ENCODE measurements around the gene TEKT1.
"Not testable (repeated sequence)": the region's sequence is repeated elsewhere in the genome, so short reads cannot be mapped to it uniquely, and the experiment has no call there.

The TEKT1 gene

DNA sequence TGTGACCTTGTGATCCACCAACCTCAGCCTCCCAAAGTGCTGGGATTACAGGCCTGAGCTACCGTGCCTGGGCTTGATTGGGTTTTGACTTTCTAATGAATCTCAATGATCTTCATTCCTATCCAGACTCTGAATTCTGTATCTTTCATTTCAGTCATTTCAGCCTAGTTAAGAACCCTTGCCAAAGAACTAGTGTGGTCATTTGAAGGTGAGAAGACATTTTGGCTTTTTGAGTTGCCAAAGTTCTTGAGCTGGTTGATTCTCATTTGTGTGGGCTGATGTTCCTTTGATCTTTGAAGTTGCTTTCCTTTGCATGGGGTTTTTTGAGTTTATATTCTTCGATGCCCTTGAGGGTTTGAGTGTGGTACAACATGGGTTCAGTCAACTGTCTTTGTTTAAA lies 30.6 kb upstream of the TEKT1 start:
- ChIA-PET CTCF (interaction anchor here (0.6 kb wide), 1 partner anchor 13 kb away, joined by 5 read pairs; no protein-coding TSS in a partner anchor), POLR2A (no interaction called here)
- TF ChIP-seq FOXA1 (IDR thresholded peaks at IDR 0.05) (no peak), CTBP1 (IDR thresholded peaks at IDR 0.05; ENCODE audit: borderline replicate concordance) (no peak), NFRKB (IDR thresholded peaks at IDR 0.05) (no peak), LEF1 (IDR thresholded peaks at IDR 0.05; ENCODE audit: borderline replicate concordance) (no peak), FOXK2 (IDR thresholded peaks at IDR 0.05) (no peak), FOXM1 (IDR thresholded peaks at IDR 0.05; ENCODE audit: borderline replicate concordance) (no peak), ELF4 (IDR thresholded peaks at IDR 0.05) (no peak), SP1 (IDR thresholded peaks at IDR 0.05) (no peak), TARDBP (IDR thresholded peaks at IDR 0.05) (no peak), L3MBTL2 (conservative IDR thresholded peaks at IDR 0.05) (no peak), SUZ12 (IDR thresholded peaks at IDR 0.05) (no peak), HDGF (IDR thresholded peaks at IDR 0.05; ENCODE audit: borderline replicate concordance) (no peak), ZNF384 (IDR thresholded peaks at IDR 0.05) (no peak), ARNT (IDR thresholded peaks at IDR 0.05) (no peak), BHLHE40 (IDR thresholded peaks at IDR 0.05; ENCODE audit: borderline replicate concordance) (no peak)
- TF ChIP-seq, protein P1, sequence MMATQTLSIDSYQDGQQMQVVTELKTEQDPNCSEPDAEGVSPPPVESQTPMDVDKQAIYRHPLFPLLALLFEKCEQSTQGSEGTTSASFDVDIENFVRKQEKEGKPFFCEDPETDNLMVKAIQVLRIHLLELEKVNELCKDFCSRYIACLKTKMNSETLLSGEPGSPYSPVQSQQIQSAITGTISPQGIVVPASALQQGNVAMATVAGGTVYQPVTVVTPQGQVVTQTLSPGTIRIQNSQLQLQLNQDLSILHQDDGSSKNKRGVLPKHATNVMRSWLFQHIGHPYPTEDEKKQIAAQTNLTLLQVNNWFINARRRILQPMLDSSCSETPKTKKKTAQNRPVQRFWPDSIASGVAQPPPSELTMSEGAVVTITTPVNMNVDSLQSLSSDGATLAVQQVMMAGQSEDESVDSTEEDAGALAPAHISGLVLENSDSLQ (IDR thresholded peaks at IDR 0.05) = no peak
- no peak for DNase-seq (ENCODE audit: extremely low spot score)

DNA sequence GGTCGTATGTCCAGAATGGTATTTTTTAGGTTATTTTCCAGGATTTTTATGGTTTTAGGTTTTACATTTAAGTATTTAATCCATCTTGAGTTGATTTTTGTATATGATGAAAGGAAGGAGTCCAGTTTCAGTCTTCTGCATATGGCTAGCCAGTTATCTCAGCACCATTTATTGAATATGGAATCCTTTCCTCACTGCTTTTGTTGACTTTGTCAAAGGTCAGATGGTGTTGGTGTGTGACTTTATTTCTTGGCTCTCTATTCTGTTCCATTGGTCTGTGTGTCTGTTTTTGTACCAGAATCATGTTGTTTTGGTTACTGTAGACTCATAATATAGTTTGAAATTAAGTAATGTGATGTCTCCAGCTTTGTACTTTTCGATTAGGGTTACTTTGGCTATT lies 26.4 kb upstream of the TEKT1 start:
- ChIA-PET CTCF (no interaction called here), POLR2A (no interaction called here)
- TF ChIP-seq ZNF384 (IDR thresholded peaks at IDR 0.05) (no peak), ELF4 (IDR thresholded peaks at IDR 0.05) (no peak), SUZ12 (IDR thresholded peaks at IDR 0.05) (no peak), TARDBP (IDR thresholded peaks at IDR 0.05) (no peak), SP1 (IDR thresholded peaks at IDR 0.05) (no peak), FOXK2 (IDR thresholded peaks at IDR 0.05) (no peak), FOXM1 (IDR thresholded peaks at IDR 0.05; ENCODE audit: borderline replicate concordance) (no peak), HDGF (IDR thresholded peaks at IDR 0.05; ENCODE audit: borderline replicate concordance) (no peak), ARNT (IDR thresholded peaks at IDR 0.05) (no peak), NFRKB (IDR thresholded peaks at IDR 0.05) (no peak), FOXA1 (IDR thresholded peaks at IDR 0.05) (no peak), L3MBTL2 (conservative IDR thresholded peaks at IDR 0.05) (no peak), LEF1 (IDR thresholded peaks at IDR 0.05; ENCODE audit: borderline replicate concordance) (no peak), CTBP1 (IDR thresholded peaks at IDR 0.05; ENCODE audit: borderline replicate concordance) (no peak)
- TF ChIP-seq, protein P1 (IDR thresholded peaks at IDR 0.05) = no peak

DNA sequence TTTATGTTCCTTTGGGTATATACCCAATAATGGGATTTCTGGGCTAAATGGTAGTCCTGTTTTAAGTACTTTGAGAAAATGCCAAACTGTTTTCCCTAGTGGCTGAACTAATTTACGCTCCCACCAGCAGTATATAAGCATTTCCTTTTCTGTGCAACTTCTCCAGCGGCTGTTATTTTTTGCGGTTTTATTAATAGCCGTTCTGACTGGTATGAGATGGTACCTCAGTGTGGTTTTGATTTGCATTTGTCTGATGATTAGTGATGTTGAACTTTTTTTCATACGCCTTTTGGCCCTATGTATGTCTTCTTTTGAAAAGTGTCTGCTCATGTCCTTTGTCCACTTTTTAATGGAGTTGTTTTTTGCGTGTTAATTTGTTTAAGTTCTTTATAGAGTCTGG lies 25.8 kb upstream of the TEKT1 start:
- no peak for DNase-seq (ENCODE audit: extremely low spot score)
- no peak for TF ChIP-seq FOXK2 (IDR thresholded peaks at IDR 0.05)
- no peak for TF ChIP-seq NFRKB (IDR thresholded peaks at IDR 0.05)
- TF ChIP-seq CTBP1 (IDR thresholded peaks at IDR 0.05; ENCODE audit: borderline replicate concordance) = no peak
- TF ChIP-seq ELF4 (IDR thresholded peaks at IDR 0.05) = no peak
- no peak for TF ChIP-seq FOXA1 (IDR thresholded peaks at IDR 0.05)
- no peak for TF ChIP-seq HDGF (IDR thresholded peaks at IDR 0.05; ENCODE audit: borderline replicate concordance)
- TF ChIP-seq ZNF384 (IDR thresholded peaks at IDR 0.05) = no peak
- no peak for TF ChIP-seq L3MBTL2 (conservative IDR thresholded peaks at IDR 0.05)
- no peak for TF ChIP-seq ARNT (IDR thresholded peaks at IDR 0.05)
- TF ChIP-seq FOXM1 (IDR thresholded peaks at IDR 0.05; ENCODE audit: borderline replicate concordance) = no peak
- no peak for TF ChIP-seq LEF1 (IDR thresholded peaks at IDR 0.05; ENCODE audit: borderline replicate concordance)
- no peak for TF ChIP-seq BHLHE40 (IDR thresholded peaks at IDR 0.05; ENCODE audit: borderline replicate concordance)
- TF ChIP-seq TARDBP (IDR thresholded peaks at IDR 0.05) = no peak
- TF ChIP-seq SP1 (IDR thresholded peaks at IDR 0.05) = no peak
- TF ChIP-seq, protein P1 (IDR thresholded peaks at IDR 0.05) = no peak
- ChIA-PET CTCF (no interaction called here), POLR2A (no interaction called here)

More for the DNA sequence above, 26.4 kb upstream of the TEKT1 start:
- DNase-seq (ENCODE audit: extremely low spot score) = no peak

DNA sequence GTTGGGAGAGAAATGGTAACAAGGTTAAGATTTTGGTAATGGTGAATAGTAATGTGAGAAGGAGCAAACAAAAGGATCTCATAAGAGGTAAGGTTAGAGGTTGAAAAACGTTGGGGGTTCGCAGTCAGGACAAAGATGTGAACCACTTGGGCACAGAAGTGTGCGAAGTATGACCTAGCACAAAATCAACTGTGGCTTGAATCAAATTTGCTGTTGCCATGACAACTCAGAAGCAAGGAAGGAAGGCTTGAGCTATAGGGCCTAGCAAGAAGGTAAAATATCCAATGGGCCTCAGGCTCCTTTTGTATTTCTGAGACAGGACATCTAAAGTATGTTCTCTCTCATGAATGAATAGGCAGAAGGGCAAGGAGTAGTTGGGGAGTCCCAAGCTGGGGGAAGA lies 24.5 kb upstream of the TEKT1 start:
- TF ChIP-seq SP1 (IDR thresholded peaks at IDR 0.05) (no peak), ELF4 (IDR thresholded peaks at IDR 0.05) (no peak), FOXK2 (IDR thresholded peaks at IDR 0.05) (no peak), TARDBP (IDR thresholded peaks at IDR 0.05) (no peak), FOXM1 (IDR thresholded peaks at IDR 0.05; ENCODE audit: borderline replicate concordance) (no peak), ZNF384 (IDR thresholded peaks at IDR 0.05) (no peak), CTBP1 (IDR thresholded peaks at IDR 0.05; ENCODE audit: borderline replicate concordance) (no peak), LEF1 (IDR thresholded peaks at IDR 0.05; ENCODE audit: borderline replicate concordance) (no peak), ARNT (IDR thresholded peaks at IDR 0.05) (no peak)
- POLR2A ChIA-PET = no interaction called here
- CTCF ChIA-PET = interaction anchor here (0.9 kb wide), 1 partner anchor 13 kb away, joined by 5 read pairs; no protein-coding TSS in a partner anchor
- no peak for DNase-seq (ENCODE audit: extremely low spot score)

DNA sequence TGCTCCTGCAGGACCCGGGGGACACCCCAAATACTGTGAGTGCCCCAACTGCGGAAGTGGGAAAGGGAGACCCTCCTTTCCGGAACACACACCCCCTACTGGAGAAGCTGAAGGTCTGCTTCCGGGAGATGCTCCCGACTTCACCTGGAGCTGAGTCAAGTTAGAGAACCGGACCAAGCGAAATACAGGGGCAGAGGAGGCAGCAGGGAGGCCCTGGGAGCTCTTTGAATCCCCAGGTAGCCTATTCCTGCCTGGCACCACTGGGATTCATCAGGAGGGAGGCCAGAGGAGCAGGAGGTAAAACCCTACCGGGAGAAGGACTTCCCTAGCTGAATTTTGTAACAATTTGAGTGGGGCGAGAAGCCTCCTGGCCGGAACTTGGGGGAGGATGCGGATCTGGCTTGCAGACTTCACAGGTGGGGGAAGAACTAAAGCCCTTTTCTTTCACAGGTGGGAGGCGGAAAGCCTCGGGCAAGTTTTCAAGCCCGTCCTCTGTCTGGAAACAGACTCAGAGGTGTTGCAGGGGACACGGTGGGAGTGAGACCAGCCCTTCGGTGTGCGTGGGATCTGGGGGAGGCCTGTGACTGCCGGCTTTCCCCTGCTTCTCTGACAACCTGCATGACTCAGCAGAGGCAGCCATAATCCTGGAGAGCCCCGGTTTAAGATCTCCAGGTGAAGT lies 22.4 kb upstream of the TEKT1 start:
- ChIA-PET POLR2A (no interaction called here), CTCF (interaction anchor here (0.7 to 1.6 kb wide), 2 partner anchors 11 to 168 kb away, joined by 3 to 5 read pairs; no protein-coding TSS in a partner anchor)
- no peak for DNase-seq (ENCODE audit: extremely low spot score)
- no peak for TF ChIP-seq FOXK2 (IDR thresholded peaks at IDR 0.05)
- TF ChIP-seq L3MBTL2 (conservative IDR thresholded peaks at IDR 0.05) = no peak
- TF ChIP-seq SP1 (IDR thresholded peaks at IDR 0.05) = no peak
- no peak for TF ChIP-seq CTBP1 (IDR thresholded peaks at IDR 0.05; ENCODE audit: borderline replicate concordance)
- no peak for TF ChIP-seq ARNT (IDR thresholded peaks at IDR 0.05)
- TF ChIP-seq BHLHE40 (IDR thresholded peaks at IDR 0.05; ENCODE audit: borderline replicate concordance) = no peak
- TF ChIP-seq HDGF (IDR thresholded peaks at IDR 0.05; ENCODE audit: borderline replicate concordance) = no peak
- no peak for TF ChIP-seq FOXM1 (IDR thresholded peaks at IDR 0.05; ENCODE audit: borderline replicate concordance)
- no peak for TF ChIP-seq TARDBP (IDR thresholded peaks at IDR 0.05)
- no peak for TF ChIP-seq FOXA1 (IDR thresholded peaks at IDR 0.05)
- TF ChIP-seq ELF4 (IDR thresholded peaks at IDR 0.05) = no peak
- TF ChIP-seq SUZ12 (IDR thresholded peaks at IDR 0.05) = no peak
- no peak for TF ChIP-seq NFRKB (IDR thresholded peaks at IDR 0.05)
- no peak for TF ChIP-seq ZNF384 (IDR thresholded peaks at IDR 0.05)
- TF ChIP-seq, protein P1 (IDR thresholded peaks at IDR 0.05) = no peak
- TF ChIP-seq LEF1 (IDR thresholded peaks at IDR 0.05; ENCODE audit: borderline replicate concordance) = no peak

DNA sequence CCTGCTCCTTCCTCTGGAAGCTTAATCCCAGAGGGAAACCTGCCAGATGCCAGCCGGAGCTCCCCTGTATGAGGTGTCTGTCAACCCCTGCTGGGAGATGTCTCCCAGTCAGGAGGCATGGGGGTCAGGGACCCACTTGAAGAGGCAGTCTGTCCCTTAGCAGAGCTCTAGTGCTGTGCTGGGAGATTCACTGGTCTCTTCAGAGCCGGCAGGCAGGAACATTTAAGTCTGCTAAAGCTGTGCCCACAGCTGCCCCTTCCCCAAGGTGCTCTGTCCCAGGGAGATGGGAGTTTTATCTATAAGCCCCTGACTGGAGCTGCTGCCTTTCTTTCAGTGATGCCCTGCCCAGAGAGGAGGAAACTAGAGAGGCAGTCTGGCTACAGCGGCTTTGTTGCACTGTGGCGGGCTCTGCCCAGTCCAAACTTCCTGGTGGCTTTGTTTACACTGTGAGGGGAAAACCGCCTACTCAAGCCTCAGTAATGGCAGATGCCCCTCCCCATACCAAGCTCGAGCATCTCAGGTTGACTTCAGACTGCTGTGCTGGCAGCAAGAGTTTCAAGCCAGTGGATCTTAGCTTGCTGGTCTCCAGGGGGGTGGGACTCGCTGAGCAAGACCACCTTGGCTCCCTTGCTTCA lies 17.1 kb upstream of the TEKT1 start:
- POLR2A ChIA-PET; DNase-seq (ENCODE audit: extremely low spot score); CTCF ChIA-PET: not testable (repeated sequence)

DNA sequence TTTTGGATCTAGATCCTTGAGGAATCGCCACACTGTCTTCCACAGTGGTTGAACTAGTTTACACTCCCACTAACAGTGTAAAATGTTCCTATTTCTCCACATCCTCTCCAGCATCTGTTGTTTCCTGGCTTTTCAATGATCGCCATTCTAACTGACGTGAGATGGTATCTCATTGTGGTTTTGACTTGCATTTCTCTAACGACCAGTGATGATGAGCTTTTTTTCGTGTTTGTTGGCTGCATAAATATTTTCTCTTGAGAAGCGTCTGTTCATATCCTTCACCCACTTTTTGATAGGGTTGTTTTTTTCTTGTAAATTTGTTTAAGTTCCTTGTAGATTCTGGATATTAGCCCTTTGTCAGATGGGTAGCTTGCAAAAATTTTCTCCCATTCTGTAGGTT lies 14.6 kb upstream of the TEKT1 start:
- POLR2A ChIA-PET; CTCF ChIA-PET; DNase-seq (ENCODE audit: extremely low spot score): not testable (repeated sequence)

DNA sequence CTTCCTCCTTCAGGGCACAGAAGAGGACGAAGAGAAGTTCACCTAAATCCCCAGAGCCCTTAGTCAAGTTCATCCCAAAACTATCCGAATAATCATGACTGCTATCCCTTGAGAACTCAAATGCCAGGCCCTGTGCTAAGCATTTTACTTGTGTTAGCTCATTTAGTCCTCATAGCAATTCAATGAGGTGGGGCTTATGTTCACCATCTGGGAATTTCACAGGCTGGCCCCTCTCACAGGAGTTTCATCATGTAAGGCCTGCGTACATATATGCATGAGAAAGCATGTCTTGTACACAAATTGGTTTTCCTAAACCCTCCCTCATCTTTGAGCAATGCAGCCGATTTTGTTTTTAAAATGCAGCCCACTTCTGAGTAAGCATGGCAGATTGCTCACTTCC lies 12.9 kb upstream of the TEKT1 start:
- CTCF ChIA-PET = interaction anchor here (1.0 to 2.5 kb wide), 4 partner anchors 31 to 178 kb away, joined by 4 to 15 read pairs (median 4); no protein-coding TSS in a partner anchor
- POLR2A ChIA-PET; DNase-seq (ENCODE audit: extremely low spot score): not testable (repeated sequence)

Measured in HEK293T (cell line).